ENCODE data around the gene MRGPRX3. TPM values are rescaled to one million over a fixed set of nuclear protein-coding genes. Genes with fewer than 3 reads are reported as not detected.

The MRGPRX3 gene
- total and polyA plus RNA-seq, 2 of the 4 experiments (the other 2 are of a cell fraction), result not detected

GRCh38 chr11:18105086-18105801 is 27.1 kb upstream of the MRGPRX3 start (continued):
- TF ChIP-seq MAZ (IDR thresholded peaks at IDR 0.05; ENCODE audit: borderline replicate concordance, low read depth, low read length), result no peak

- Histone ChIP-seq H2BK20ac (ENCODE audit: low read depth, low read length) (peak within 1 kb of the TSS; percentile 39; the same call in 1 of the 2 replicates), H2BK15ac (ENCODE audit: low read depth, low read length) (no peak within 1 kb of the TSS), H3K4me3 (ENCODE audit: insufficient read depth, low read depth, low read length) (peak within 1 kb of the TSS; percentile 88), H2AK9ac (replicated peaks; ENCODE audit: low read depth, low read length, poor library complexity) (peak within 1 kb of the TSS; percentile 90), H4K91ac (ENCODE audit: insufficient read depth, low read depth, low read length) (peak within 1 kb of the TSS; percentile 47; the same call in 1 of the 2 replicates), H2AFZ (replicated peaks; ENCODE audit: low read length, poor library complexity) (peak within 1 kb of the TSS; percentile 98), H2BK120ac (ENCODE audit: low read depth, low read length) (peak within 1 kb of the TSS; percentile 55), H3K9me1 (ENCODE audit: insufficient read depth, low read length) (no peaks in the 10 kb centered on the region; the same call in 1 of the 2 replicates), H3K14ac (replicated peaks; ENCODE audit: low read depth, low read length) (peak within 1 kb of the TSS; percentile 87), H2AK5ac (ENCODE audit: low read depth, low read length) (0 out of 2 replicates have a peak within 1 kb of the TSS, but pooled peaks have one; percentile 29), H3K27ac (ENCODE audit: insufficient read depth, low read length) (peak within 1 kb of the TSS; percentile 58; the same call in 1 of the 2 replicates), H4K20me1 (ENCODE audit: insufficient read depth, low read length) (no peaks in the 10 kb centered on the region), H3K4me1 (ENCODE audit: control insufficient read depth, insufficient read depth, low read length) (peaks cover 4% of the 10 kb centered on the region; the same call in 1 of the 2 replicates), H2BK5ac (ENCODE audit: low read depth, low read length, poor library complexity, severe bottlenecking) (peak within 1 kb of the TSS; percentile 45), H3K4me2 (ENCODE audit: low read depth, low read length) (peak within 1 kb of the TSS; percentile 75), H3K9me3 (ENCODE audit: control insufficient read depth, insufficient read depth, low read length) (no peaks in the 10 kb centered on the region), H3K79me1 (ENCODE audit: low read depth in 1 of 2, low read length in 2 of 2) (peaks cover 20 to 22% of the 10 kb centered on the region in 2 experiments), H3K27me3 (ENCODE audit: control insufficient read depth, insufficient read depth, low read length) (peaks cover 1% of the 10 kb centered on the region; the same call in 1 of the 2 replicates), H3K4ac (ENCODE audit: low read depth, low read length) (peak within 1 kb of the TSS; percentile 82), H3K36me3 (ENCODE audit: control insufficient read depth, insufficient read depth, low read length) (peaks cover 7% of the 10 kb centered on the region; the same call in 1 of the 2 replicates), H4K5ac (ENCODE audit: low read depth, low read length) (peak within 1 kb of the TSS; percentile 58; the same call in 1 of the 2 replicates), H3K56ac (ENCODE audit: extremely low read depth, insufficient read depth, low read length) (no peak within 1 kb of the TSS), H4K8ac (ENCODE audit: low read depth in 2 of 2, low read length in 2 of 2) (peak within 1 kb of the TSS; percentile 95), H3K9ac (ENCODE audit: low read depth, low read length) (peak within 1 kb of the TSS; percentile 89), H3K23ac (ENCODE audit: low read depth, low read length) (peak within 1 kb of the TSS; percentile 63; the same call in 1 of the 2 replicates), H3K18ac (ENCODE audit: low read depth, low read length) (no peak within 1 kb of the TSS)
- dilution Hi-C loops (cut with HindIII; ENCODE audit: low sequenced_read_pairs, unreplicated experiment) (no loop called here), in situ Hi-C loops (cut with MboI; ENCODE audit: low sequenced_read_pairs) (no loop called here), intact Hi-C loops (cut with micrococcal nuclease) (loop anchor here (1.0 to 10.0 kb wide), 3 partner anchors 94 to 371 kb away; partner anchors contain the start of genes KCNC1 and SERGEF)
- DNase-seq (peak; percentile 67), ATAC-seq (ENCODE audit: low read depth) (peak; percentile 99)
- ChIA-PET CTCF (interaction anchor here (0.5 to 1.8 kb wide), 10 partner anchors 8 to 401 kb away, joined by 3 to 13 read pairs (median 4); no protein-coding TSS in a partner anchor), POLR2A (ENCODE audit: unreplicated experiment) (no interaction called here)
- BruUV-seq (replicated peaks), result no TSS peak
- 1% methylated on average over 23 of the region's 48 CpGs; no CpG with 5 or more reads in 1 of the 2 experiments for WGBS, 2 experiments (ENCODE audit: extremely low coverage in 2 of 2, insufficient read length in 1 of 2)
- TF ChIP-seq ELK1 (IDR thresholded peaks at IDR 0.05; ENCODE audit: borderline replicate concordance, low read depth, low read length) (no peak), RFX5 (IDR thresholded peaks at IDR 0.05; ENCODE audit: low read depth, low read length) (no peak), CEBPB (IDR thresholded peaks at IDR 0.05; ENCODE audit: low read depth, low read length) (no peak), MXI1 (IDR thresholded peaks at IDR 0.05; ENCODE audit: borderline replicate concordance, low read depth, low read length) (no peak), CTCF (conservative IDR thresholded peaks at IDR 0.05; ENCODE audit: low read depth, low read length) (peak; percentile 59), MAFK (IDR thresholded peaks at IDR 0.05; ENCODE audit: low read depth, low read length) (no peak), POLR2A (IDR thresholded peaks at IDR 0.05; ENCODE audit: low read depth, low read length) (0 out of 2 replicates have a peak, but pooled peaks have one; percentile 18), FOS (IDR thresholded peaks at IDR 0.05; ENCODE audit: low read depth, low read length) (no peak), MAZ (IDR thresholded peaks at IDR 0.05; ENCODE audit: borderline replicate concordance, low read depth, low read length) (no peak), SMC3 (IDR thresholded peaks at IDR 0.05; ENCODE audit: low read depth, low read length) (peak; percentile 24; the same call in 1 of the 2 replicates)
Measured at GRCh38 chr11:18105802-18106574, 26.4 kb upstream of the MRGPRX3 start, which contains the start of gene SAAL1. Gene SAAL1, minus strand, starts transcription at chr11:18106082. Its CDS starts 41 bp downstream, at chr11:18106041.

Data from IMR-90 (cell line).